ENCODE data around the gene ABCC12. TPM values are rescaled to one million over a fixed set of nuclear protein-coding genes. Genes with fewer than 3 reads are reported as not detected.

ABCC12 gene
- total and polyA plus RNA-seq, 2 donors (not counting 1 experiment from before 2014, with no cell fraction given), result not detected

- ChIA-PET CTCF (no interaction called here), POLR2A (no interaction called here)
- intact Hi-C loops (cut with micrococcal nuclease), result no loop called here
- Histone ChIP-seq H3K4me2 (replicated peaks; ENCODE audit: low read depth, low read length, poor library complexity, severe bottlenecking) (no peak overlapping the region), H3K36me3 (replicated peaks in 1 of 2; ENCODE audit: control extremely low read depth in 1 of 2, control insufficient read depth in 1 of 2, extremely low read depth in 1 of 2, insufficient read depth in 2 of 2, low read length in 1 of 2) (no peaks in the 10 kb centered on the region), H4K20me1 (ENCODE audit: control insufficient read depth, insufficient read depth, low read length, poor library complexity, severe bottlenecking) (no peaks in the 10 kb centered on the region), H3K4me1 (ENCODE audit: control insufficient read depth in 2 of 2, insufficient read depth in 2 of 2, low read length in 2 of 2) (no peaks in the 10 kb centered on the region), H3K9ac (ENCODE audit: low read length) (no peak overlapping the region), H3K27ac (ENCODE audit: low read length in 2 of 2) (no peak overlapping the region), H2AFZ (ENCODE audit: insufficient read depth, low read depth, low read length, poor library complexity, severe bottlenecking) (no peak overlapping the region), H3K27me3 (replicated peaks in 1 of 4; ENCODE audit: control extremely low read depth in 1 of 4, control insufficient read depth in 3 of 4, insufficient read depth in 4 of 4, low read length in 3 of 4) (no peaks in the 10 kb centered on the region), H3K79me2 (ENCODE audit: control insufficient read depth, insufficient read depth, low read length) (no peaks in the 10 kb centered on the region), H3K9me3 (ENCODE audit: control extremely low read depth in 1 of 3, control insufficient read depth in 2 of 3, insufficient read depth in 1 of 3, low read length in 2 of 3) (no peaks in the 10 kb centered on the region), H3K4me3 (ENCODE audit: control extremely low read depth in 1 of 5, extremely low read depth in 1 of 5, insufficient read depth in 1 of 5, low read depth in 2 of 5, low read length in 4 of 5) (no peak overlapping the region)
- WGBS (ENCODE audit: insufficient coverage), result 87% methylated on average over 2 of the region's 2 CpGs
- H3K4me3 Mint-ChIP-seq, result no peak overlapping the region
- DNase-seq, result no peak
- H3K4me1 Mint-ChIP-seq, result no peaks in the 10 kb centered on the region
- no peak for ATAC-seq (ENCODE audit: low read depth)
- H3K27me3 Mint-ChIP-seq, result peaks cover 3% of the 10 kb centered on the region
- no peaks in the 10 kb centered on the region for H3K9me3 Mint-ChIP-seq (ENCODE audit: insufficient read depth)
- no peak overlapping the region for H3K27ac Mint-ChIP-seq
- no peak for TF ChIP-seq EZH2 (IDR thresholded peaks at IDR 0.05; ENCODE audit: borderline replicate concordance, insufficient read depth, low read depth, low read length, poor library complexity, severe bottlenecking)
- TF ChIP-seq CTCF (IDR thresholded peaks at IDR 0.05), result no peak
Observed at GRCh38 chr16:48118841-48119240, 37.0 kb downstream of the ABCC12 start.

- H3K4me1 ChIP-seq (ENCODE audit: control insufficient read depth in 2 of 2, insufficient read depth in 2 of 2, low read length in 2 of 2), result no peaks in the 10 kb centered on the region
- ATAC-seq (ENCODE audit: low read depth) (peak; percentile 67), DNase-seq (peak; percentile 63)
- no peak overlapping the region for H2AFZ ChIP-seq (ENCODE audit: insufficient read depth, low read depth, low read length, poor library complexity, severe bottlenecking)
- Mint-ChIP-seq H3K4me3 (no peak overlapping the region), H3K4me1 (no peaks in the 10 kb centered on the region), H3K9me3 (ENCODE audit: insufficient read depth) (no peaks in the 10 kb centered on the region), H3K27ac (no peak overlapping the region), H3K27me3 (peaks cover 6% of the 10 kb centered on the region)
- H3K9ac ChIP-seq (ENCODE audit: low read length), result no peak overlapping the region
- intact Hi-C loops (cut with micrococcal nuclease), result no loop called here
- no peaks in the 10 kb centered on the region for H3K9me3 ChIP-seq (ENCODE audit: control extremely low read depth in 1 of 3, control insufficient read depth in 2 of 3, insufficient read depth in 1 of 3, low read length in 2 of 3)
- POLR2A ChIA-PET, result no interaction called here
- no peak overlapping the region for H3K4me3 ChIP-seq (ENCODE audit: control extremely low read depth in 1 of 5, extremely low read depth in 1 of 5, insufficient read depth in 1 of 5, low read depth in 2 of 5, low read length in 4 of 5)
- H3K79me2 ChIP-seq (ENCODE audit: control insufficient read depth, insufficient read depth, low read length), result no peaks in the 10 kb centered on the region
- no peak for TF ChIP-seq EZH2 (IDR thresholded peaks at IDR 0.05; ENCODE audit: borderline replicate concordance, insufficient read depth, low read depth, low read length, poor library complexity, severe bottlenecking)
- TF ChIP-seq CTCF (IDR thresholded peaks at IDR 0.05), result peak; percentile 74
- CTCF ChIA-PET, result interaction anchor here (0.7 to 3.7 kb wide), 6 partner anchors 9 to 976 kb away, joined by 3 to 22 read pairs (median 4); partner anchors contain the start of gene NETO2
- H3K27ac ChIP-seq (ENCODE audit: low read length in 2 of 2), result no peak overlapping the region
- no peaks in the 10 kb centered on the region for H4K20me1 ChIP-seq (ENCODE audit: control insufficient read depth, insufficient read depth, low read length, poor library complexity, severe bottlenecking)
- 66% methylated on average over 17 of the region's 22 CpGs for WGBS (ENCODE audit: insufficient coverage)
- no peak overlapping the region for H3K4me2 ChIP-seq (replicated peaks; ENCODE audit: low read depth, low read length, poor library complexity, severe bottlenecking)
- no peaks in the 10 kb centered on the region for H3K36me3 ChIP-seq (replicated peaks in 1 of 2; ENCODE audit: control extremely low read depth in 1 of 2, control insufficient read depth in 1 of 2, extremely low read depth in 1 of 2, insufficient read depth in 2 of 2, low read length in 1 of 2)
- no peaks in the 10 kb centered on the region for H3K27me3 ChIP-seq (replicated peaks in 1 of 4; ENCODE audit: control extremely low read depth in 1 of 4, control insufficient read depth in 3 of 4, insufficient read depth in 4 of 4, low read length in 3 of 4)
Observed at GRCh38 chr16:48117217-48118105, 38.3 kb downstream of the ABCC12 start.
